ENCODE measurements around the gene MAGOHB. TPM values are rescaled to one million over a fixed set of nuclear protein-coding genes. Genes with fewer than 3 reads are reported as not detected.

Gene MAGOHB
- total RNA-seq, 1 experiment from 2014 or later = 64.5 TPM

DNA sequence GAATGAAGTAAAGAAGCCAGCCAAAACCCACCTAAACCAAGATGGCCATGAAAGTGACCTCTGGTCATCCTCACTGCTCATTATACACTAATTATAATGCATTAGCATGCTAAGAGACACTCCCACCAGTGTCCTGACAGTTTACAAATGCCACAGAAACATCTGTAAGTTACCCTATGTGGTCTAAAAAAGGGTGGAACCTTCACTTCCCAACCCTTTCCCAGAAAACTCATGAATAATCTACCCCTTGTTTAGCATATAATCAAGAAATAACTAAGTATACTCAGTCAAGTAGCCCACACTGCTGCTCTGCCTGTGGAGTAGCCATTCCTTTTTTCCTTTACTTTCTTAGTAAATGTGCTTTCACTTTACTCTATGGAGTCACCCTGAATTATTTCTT lies 40.6 kb upstream of the MAGOHB start:
- Mint-ChIP-seq H3K4me3 (no peak overlapping the region), H3K27ac (no peak overlapping the region; a peak in 1 of 7 replicates), H3K4me1 (no peaks in the 10 kb centered on the region), H3K27me3 (ENCODE audit: low read depth) (no peaks in the 10 kb centered on the region; the same call in 1 of the 2 replicates), H3K36me3 (ENCODE audit: insufficient read depth in 1 of 3, low read depth in 3 of 3) (peaks cover 0 to 16% (median 10%) of the 10 kb centered on the region in 3 experiments; a peak in 5 of 7 replicates), H3K9me3 (peaks cover 38 to 50% of the 10 kb centered on the region in 2 experiments)
- no peak overlapping the region for H2BK5ac ChIP-seq (ENCODE audit: insufficient read length, low read length)
- TF ChIP-seq, protein P1, sequence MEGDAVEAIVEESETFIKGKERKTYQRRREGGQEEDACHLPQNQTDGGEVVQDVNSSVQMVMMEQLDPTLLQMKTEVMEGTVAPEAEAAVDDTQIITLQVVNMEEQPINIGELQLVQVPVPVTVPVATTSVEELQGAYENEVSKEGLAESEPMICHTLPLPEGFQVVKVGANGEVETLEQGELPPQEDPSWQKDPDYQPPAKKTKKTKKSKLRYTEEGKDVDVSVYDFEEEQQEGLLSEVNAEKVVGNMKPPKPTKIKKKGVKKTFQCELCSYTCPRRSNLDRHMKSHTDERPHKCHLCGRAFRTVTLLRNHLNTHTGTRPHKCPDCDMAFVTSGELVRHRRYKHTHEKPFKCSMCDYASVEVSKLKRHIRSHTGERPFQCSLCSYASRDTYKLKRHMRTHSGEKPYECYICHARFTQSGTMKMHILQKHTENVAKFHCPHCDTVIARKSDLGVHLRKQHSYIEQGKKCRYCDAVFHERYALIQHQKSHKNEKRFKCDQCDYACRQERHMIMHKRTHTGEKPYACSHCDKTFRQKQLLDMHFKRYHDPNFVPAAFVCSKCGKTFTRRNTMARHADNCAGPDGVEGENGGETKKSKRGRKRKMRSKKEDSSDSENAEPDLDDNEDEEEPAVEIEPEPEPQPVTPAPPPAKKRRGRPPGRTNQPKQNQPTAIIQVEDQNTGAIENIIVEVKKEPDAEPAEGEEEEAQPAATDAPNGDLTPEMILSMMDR (conservative IDR thresholded peaks at IDR 0.05) = no peak
- no peak overlapping the region for H3K18ac ChIP-seq (ENCODE audit: insufficient read length, low read depth, low read length)
- no peak overlapping the region for H3K4ac ChIP-seq (ENCODE audit: low read depth, low read length)
- H2AK5ac ChIP-seq (ENCODE audit: insufficient read length, low read length) = no peak overlapping the region
- no peaks in the 10 kb centered on the region for H4K20me1 ChIP-seq (ENCODE audit: control insufficient read depth, insufficient read depth, insufficient read length)
- H3K27ac ChIP-seq (ENCODE audit: insufficient read length, low read depth, low read length) = no peak overlapping the region
- no peak overlapping the region for H4K5ac ChIP-seq (ENCODE audit: insufficient read length, low read depth, low read length)
- H2BK15ac ChIP-seq (ENCODE audit: low read depth, low read length) = no peak overlapping the region
- no peaks in the 10 kb centered on the region for H3K4me1 ChIP-seq (ENCODE audit: insufficient read depth, low read length)
- no peak overlapping the region for H2BK20ac ChIP-seq (ENCODE audit: low read depth, low read length, poor library complexity, severe bottlenecking)
- no peaks in the 10 kb centered on the region for H3K27me3 ChIP-seq (ENCODE audit: insufficient read depth, low read length)
- no peak overlapping the region for H3K9ac ChIP-seq (ENCODE audit: extremely low read depth, insufficient read length, low read length)
- H3K79me2 ChIP-seq (ENCODE audit: insufficient read depth, low read length) = no peaks in the 10 kb centered on the region
- no peak overlapping the region for H4K8ac ChIP-seq (replicated peaks; ENCODE audit: insufficient read length, low read depth, low read length)
- DNase-seq = no peak
- H3K23me2 ChIP-seq (ENCODE audit: insufficient read length, low read depth, low read length, poor library complexity, severe bottlenecking) = no peaks in the 10 kb centered on the region
- H3T11ph ChIP-seq (ENCODE audit: low read length) = no peak overlapping the region
- H2AFZ ChIP-seq (ENCODE audit: low read length) = no peak overlapping the region
- no peak overlapping the region for H3K4me2 ChIP-seq (ENCODE audit: insufficient read depth, insufficient read length, low read length)
- no peak overlapping the region for H3K56ac ChIP-seq (ENCODE audit: insufficient read length, low read depth, low read length)
- H3K79me1 ChIP-seq (ENCODE audit: insufficient read depth, low read depth, low read length, poor library complexity, severe bottlenecking) = no peaks in the 10 kb centered on the region
- no peak overlapping the region for H2BK12ac ChIP-seq (ENCODE audit: insufficient read length, low read depth, low read length)
- no peak overlapping the region for H3K14ac ChIP-seq (ENCODE audit: insufficient read depth, low read length)
- no peaks in the 10 kb centered on the region for H3K9me3 ChIP-seq (ENCODE audit: control insufficient read depth, low read depth, low read length)
- no peak overlapping the region for H4K91ac ChIP-seq (ENCODE audit: insufficient read length, low read depth, low read length)
- H3K23ac ChIP-seq (ENCODE audit: insufficient read length, low read depth, low read length) = no peak overlapping the region
- H2BK120ac ChIP-seq (ENCODE audit: low read depth, low read length, poor library complexity, severe bottlenecking) = no peak overlapping the region
